Measurements from ENCODE around the gene P3R3URF.

Gene P3R3URF

DNA sequence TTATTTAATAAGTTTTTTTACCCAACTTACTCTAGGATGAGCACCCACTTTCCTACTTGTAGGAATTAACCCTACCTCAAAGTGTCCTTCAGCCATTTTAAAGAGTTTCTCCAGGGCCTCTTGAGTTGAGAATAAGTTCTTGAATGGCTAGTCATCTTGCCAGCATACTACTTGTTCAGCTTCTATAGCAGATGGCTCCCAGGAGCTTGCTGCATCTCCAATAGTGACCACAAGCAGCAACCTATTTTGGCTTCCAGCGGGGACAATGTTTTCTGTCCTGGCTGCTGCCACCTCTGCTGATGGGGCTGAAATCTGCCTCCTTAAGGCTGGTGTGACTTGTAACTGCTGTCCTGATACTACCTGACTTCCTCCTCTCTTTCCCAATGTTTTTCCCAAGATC is 23.1 kb downstream of the P3R3URF start:
- DNase-seq (ENCODE audit: low read depth in 2 of 2): no peak
- no peak overlapping the region for H3K4me3 ChIP-seq (replicated peaks in 1 of 2; ENCODE audit: low read depth in 2 of 2, low read length in 2 of 2)
- TF ChIP-seq, protein P1, sequence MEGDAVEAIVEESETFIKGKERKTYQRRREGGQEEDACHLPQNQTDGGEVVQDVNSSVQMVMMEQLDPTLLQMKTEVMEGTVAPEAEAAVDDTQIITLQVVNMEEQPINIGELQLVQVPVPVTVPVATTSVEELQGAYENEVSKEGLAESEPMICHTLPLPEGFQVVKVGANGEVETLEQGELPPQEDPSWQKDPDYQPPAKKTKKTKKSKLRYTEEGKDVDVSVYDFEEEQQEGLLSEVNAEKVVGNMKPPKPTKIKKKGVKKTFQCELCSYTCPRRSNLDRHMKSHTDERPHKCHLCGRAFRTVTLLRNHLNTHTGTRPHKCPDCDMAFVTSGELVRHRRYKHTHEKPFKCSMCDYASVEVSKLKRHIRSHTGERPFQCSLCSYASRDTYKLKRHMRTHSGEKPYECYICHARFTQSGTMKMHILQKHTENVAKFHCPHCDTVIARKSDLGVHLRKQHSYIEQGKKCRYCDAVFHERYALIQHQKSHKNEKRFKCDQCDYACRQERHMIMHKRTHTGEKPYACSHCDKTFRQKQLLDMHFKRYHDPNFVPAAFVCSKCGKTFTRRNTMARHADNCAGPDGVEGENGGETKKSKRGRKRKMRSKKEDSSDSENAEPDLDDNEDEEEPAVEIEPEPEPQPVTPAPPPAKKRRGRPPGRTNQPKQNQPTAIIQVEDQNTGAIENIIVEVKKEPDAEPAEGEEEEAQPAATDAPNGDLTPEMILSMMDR (IDR thresholded peaks at IDR 0.05; ENCODE audit: low read depth, low read length): no peak

DNA sequence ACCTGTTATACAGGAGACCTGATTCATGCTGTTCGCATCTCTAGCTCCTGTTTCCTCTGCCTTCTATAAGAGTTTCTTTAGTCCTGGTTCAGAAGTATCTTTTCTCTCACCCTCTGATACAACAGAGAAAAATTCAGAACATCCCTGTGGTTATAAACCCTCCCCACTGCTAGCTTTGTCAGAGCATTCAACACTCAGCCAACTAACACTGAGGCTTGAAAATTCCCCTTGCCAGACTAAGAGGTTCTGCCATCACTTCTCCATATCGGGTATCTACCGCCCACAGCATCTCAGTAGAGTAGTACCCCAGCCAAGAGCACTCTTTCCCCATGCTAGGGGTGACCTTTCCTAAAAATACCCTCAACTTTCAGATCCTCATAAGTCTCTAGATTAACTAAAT is 24.3 kb downstream of the P3R3URF start:
- DNase-seq (ENCODE audit: low read depth in 2 of 2): peak; percentile 41 to 75
- TF ChIP-seq, protein P1 (IDR thresholded peaks at IDR 0.05; ENCODE audit: low read depth, low read length): no peak
- H3K4me3 ChIP-seq (replicated peaks in 1 of 2; ENCODE audit: low read depth in 2 of 2, low read length in 2 of 2): no peak overlapping the region

DNA sequence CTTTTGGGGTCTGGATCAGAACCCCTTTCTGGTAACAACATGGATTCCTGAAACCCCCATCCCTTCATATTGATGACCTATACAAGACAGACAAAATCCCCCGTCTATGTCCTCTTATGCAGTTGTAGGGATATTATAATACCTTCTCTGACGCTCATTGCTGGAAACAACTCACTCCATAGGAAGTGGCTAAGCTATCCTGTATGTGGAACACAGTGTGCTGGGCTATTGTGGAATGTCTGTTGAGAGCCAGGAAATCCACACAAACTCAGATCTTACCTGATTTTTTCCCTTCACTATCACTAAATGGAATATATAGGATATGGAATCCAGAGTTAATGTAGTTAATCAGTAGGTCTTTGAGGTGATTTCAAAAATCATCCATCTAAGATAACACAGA is 26.2 kb downstream of the P3R3URF start:
- TF ChIP-seq, protein P1 (IDR thresholded peaks at IDR 0.05; ENCODE audit: low read depth, low read length): no peak
- H3K4me3 ChIP-seq (replicated peaks in 1 of 2; ENCODE audit: low read depth in 2 of 2, low read length in 2 of 2): no peak overlapping the region
- DNase-seq (ENCODE audit: low read depth in 2 of 2): peak in 1 of 2 donors; percentile 62

DNA sequence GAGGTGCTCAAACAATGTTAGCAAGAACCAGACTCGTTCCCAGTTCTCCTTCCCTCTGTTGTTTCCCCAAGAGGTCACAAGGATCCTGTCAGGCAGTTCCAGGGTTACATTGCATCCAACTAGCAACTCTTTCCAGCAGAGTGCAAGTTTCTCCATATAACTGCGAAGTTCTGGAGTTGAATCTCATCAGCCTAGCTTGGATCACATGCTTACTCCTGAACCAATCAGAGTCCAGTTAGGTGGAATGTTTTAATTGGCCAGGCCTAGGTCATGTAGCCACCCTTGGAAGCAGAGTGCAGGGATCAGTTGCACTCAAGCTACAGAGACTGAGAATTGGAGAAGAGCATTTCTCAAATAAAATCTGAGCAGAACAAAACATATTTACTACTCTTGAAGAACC is 28.0 kb downstream of the P3R3URF start:
- DNase-seq (ENCODE audit: low read depth in 2 of 2): no peak
- TF ChIP-seq, protein P1 (IDR thresholded peaks at IDR 0.05; ENCODE audit: low read depth, low read length): no peak
- no peak overlapping the region for H3K4me3 ChIP-seq (replicated peaks in 1 of 2; ENCODE audit: low read depth in 2 of 2, low read length in 2 of 2)

DNA sequence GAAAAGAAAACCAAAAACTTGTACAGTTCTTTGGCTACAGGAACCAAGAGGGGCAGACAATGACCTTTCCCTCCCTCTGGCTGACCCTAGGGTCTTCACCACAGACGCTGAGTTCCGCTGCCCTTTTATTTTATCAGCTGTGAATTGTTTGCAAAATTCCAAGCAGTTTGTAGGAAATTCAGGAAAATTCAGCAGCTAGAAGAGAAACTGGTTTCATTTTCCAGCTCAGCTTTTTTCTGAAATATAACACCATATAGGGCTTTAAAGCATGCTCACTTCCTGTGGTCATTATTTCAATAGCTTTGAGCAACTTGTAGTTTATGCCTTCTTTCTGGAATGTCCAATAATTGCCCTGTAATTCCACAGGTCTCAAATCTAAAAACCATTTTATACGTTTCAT is 38.4 kb downstream of the P3R3URF start:
- peak overlapping the region in 1 of 2 donors; percentile 11 for H3K4me3 ChIP-seq (replicated peaks in 1 of 2; ENCODE audit: low read depth in 2 of 2, low read length in 2 of 2)
- DNase-seq (ENCODE audit: low read depth in 2 of 2): peak; percentile 47 to 54
- TF ChIP-seq, protein P1 (IDR thresholded peaks at IDR 0.05; ENCODE audit: low read depth, low read length): no peak

DNA sequence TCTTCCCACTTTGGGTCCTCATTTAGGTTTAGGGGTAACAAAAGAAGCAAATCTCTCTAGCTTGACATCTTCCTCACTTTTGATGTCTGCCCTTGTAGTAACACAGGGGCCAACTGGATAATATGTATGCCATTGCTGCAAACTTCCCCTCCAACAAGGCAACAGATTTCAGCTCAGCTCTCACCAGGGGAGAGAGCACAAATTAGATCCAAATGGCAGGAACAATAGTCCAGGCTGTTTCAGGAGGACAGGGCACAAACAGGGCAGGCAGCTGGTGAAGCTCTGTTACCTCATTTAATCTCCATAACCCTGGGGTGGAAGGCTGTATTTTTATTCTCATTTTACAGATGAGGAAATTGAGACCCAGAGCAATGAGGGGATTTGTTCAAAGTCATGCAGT is 39.6 kb downstream of the P3R3URF start:
- TF ChIP-seq, protein P1 (IDR thresholded peaks at IDR 0.05; ENCODE audit: low read depth, low read length): no peak
- H3K4me3 ChIP-seq (replicated peaks in 1 of 2; ENCODE audit: low read depth in 2 of 2, low read length in 2 of 2): no peak overlapping the region
- DNase-seq (ENCODE audit: low read depth in 2 of 2): no peak

DNA sequence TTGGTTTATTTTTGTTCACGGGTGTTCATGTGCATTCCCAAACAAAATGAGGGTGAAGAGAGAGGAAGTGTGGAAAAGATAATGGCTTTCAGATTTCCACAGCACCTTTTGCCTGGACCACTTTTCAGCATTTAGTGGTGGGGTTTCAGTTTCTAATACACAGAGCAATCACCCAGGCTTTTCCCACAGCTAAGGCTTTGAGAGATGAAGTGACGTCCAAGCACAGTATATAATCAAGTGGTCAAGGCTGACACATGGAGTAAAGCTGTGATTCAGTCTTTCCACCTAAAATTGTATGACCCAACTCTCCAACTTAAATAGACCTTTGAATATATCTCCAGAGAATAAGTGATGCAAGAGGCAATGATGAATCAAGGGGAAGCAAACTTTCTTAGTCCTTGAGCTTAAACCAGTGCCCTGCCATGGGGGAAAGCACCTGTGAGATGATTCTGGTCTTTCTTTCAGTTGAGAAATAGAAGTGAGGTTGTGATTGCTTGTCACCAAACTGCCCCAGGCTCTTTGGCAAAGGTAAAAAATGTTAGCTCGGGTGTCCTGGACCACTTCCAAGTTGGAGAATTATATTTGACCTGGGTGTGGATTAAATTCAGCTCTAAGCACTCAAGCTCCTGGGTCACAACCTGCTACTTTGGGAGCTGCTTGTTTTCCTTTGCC is 41.5 kb downstream of the P3R3URF start:
- no peak overlapping the region for H3K4me3 ChIP-seq (replicated peaks in 1 of 2; ENCODE audit: low read depth in 2 of 2, low read length in 2 of 2)
- DNase-seq (ENCODE audit: low read depth in 2 of 2): peak; percentile 74 to 98
- TF ChIP-seq, protein P1 (IDR thresholded peaks at IDR 0.05; ENCODE audit: low read depth, low read length): no peak
